Measurements from ENCODE around the gene BLOC1S1.

DNA sequence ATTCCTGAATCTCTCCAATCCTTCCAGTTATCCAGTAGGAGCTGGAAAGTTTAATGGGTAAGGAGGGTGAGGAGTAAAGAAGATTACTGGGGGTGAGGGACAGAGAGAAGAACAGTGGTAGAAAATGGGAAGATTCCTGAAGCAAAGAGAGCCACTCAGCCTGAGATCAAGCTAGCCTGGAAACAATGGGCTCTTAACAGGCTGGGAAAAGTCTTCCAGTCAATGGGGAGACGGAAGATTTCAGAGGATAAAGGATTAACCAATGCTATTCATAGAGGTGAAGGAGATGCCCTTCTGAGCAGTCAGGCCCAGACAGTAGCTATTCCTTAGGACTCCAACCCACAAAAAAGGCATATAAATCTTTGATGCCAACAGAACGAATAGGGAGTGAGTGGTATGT, 41.9 kb downstream of the BLOC1S1 start:
- no peak for TF ChIP-seq POLR2A (IDR thresholded peaks at IDR 0.05; ENCODE audit: low read length)
- no peak for TF ChIP-seq GATA1 (IDR thresholded peaks at IDR 0.05; ENCODE audit: low read depth, low read length)
